Parathyroid adenoma (tissue), 2 donors: Measurements from ENCODE around the gene JAK1.

Experiments used
- H2AFZ ChIP-seq: fragments of 300-600 bp; sonication (generic); one replicate; pipeline ENCODE4 v1.7.0; 2017; ENCODE audit warnings: antibody characterized with exemption, mild to moderate bottlenecking
- H3K27ac ChIP-seq: fragments of 300-600 bp; sonication (generic); one replicate; pipeline ENCODE4 v1.7.0; 2017
- H3K27me3 ChIP-seq: fragments of 300-600 bp; sonication (generic); one replicate; pipeline ENCODE4 v1.7.0; 2017; ENCODE audit warnings: low read length; ENCODE audit not compliant: control insufficient read depth, insufficient read depth
- H3K36me3 ChIP-seq: fragments of 300-600 bp; sonication (generic); one replicate; pipeline ENCODE4 v1.7.0; 2017; ENCODE audit warnings: low read length; ENCODE audit not compliant: control insufficient read depth, insufficient read depth
- H3K4me1 ChIP-seq: fragments of 300-600 bp; sonication (generic); one replicate; pipeline ENCODE4 v1.7.0; 2017; ENCODE audit warnings: control low read depth
- H3K4me2 ChIP-seq: fragments of 300-600 bp; sonication (generic); one replicate; pipeline ENCODE4 v1.7.0; 2017; ENCODE audit warnings: low read length
- H3K4me3 ChIP-seq: fragments of 300-600 bp; sonication (generic); one replicate; pipeline ENCODE4 v1.7.0; 2017; ENCODE audit warnings: low read depth, low read length
- H3K79me2 ChIP-seq: fragments of 300-600 bp; sonication (generic); one replicate; pipeline ENCODE4 v1.7.0; 2017; ENCODE audit warnings: control low read depth
- H3K9ac ChIP-seq: fragments of 300-600 bp; sonication (generic); one replicate; pipeline ENCODE4 v1.7.0; 2017; ENCODE audit warnings: mild to moderate bottlenecking
- H3K9me3 ChIP-seq: fragments of 300-600 bp; sonication (generic); one replicate; pipeline ENCODE4 v1.7.0; 2017; ENCODE audit warnings: low read length; ENCODE audit not compliant: control insufficient read depth
- CTCF ChIP-seq: fragments of 300-600 bp; sonication (generic); IDR thresholded peaks from one replicate; pipeline ENCODE4 v1.7.0; 2017; ENCODE audit warnings: antibody characterized with exemption, mild to moderate bottlenecking
- donor health status: primary hyperparathyroidism.

JAK1 gene

DNA sequence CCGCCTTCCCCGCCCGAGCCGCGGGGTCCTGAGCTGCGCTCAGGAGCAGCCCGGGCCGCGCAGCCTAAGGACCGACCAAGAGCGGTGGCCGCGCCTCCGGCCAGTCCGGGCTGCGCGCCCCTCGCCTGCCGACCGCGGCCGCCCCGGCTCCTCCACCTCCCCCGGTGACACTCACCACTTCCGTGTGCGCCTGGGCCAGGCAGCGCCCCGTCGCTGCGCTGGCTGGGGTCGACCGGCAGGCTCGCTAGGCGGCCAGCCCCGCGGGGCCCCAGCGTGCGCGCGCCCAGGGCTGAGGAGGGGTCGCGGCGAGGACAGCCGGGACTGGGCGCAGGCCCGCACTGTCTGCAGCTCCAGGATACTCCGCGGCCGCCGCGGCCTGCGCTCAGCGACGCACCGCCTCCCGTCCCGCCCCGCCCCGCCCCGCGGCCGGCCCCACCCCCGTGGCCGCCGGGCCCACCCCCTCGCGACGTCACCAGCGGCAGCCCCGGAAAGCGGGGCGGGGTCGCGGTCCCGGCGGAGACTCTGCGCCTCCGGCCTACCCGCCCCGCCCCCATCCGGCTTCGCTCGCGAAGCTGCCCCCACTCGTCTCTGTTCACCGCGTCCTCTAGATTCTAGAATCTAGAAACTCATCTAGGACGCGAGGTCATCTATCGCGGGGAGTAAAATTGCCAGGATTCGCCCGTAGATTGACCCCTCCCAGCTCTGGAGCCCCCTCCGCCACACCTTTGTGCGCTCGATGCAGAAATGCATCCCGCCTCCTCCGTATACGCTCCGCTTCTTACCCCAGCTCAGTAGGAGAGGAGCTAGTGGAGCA is at the start of gene JAK1:
TSS of gene JAK1 (minus strand) at position 392 of the 814 bp plus-strand sequence. CDS start 80,285 bp downstream, outside the sequence.
- Histone ChIP-seq H3K27ac (peak within 1 kb of the TSS; percentile 82), H3K36me3 (no peaks in the 10 kb centered on the region), H3K4me2 (peak within 1 kb of the TSS; percentile 85), H3K9ac (peak within 1 kb of the TSS; percentile 53), H3K4me1 (peaks cover 12% of the 10 kb centered on the region), H2AFZ (peak within 1 kb of the TSS; percentile 89), H3K27me3 (no peaks in the 10 kb centered on the region), H3K9me3 (no peaks in the 10 kb centered on the region), H3K4me3 (peak within 1 kb of the TSS; percentile 86), H3K79me2 (peaks cover 13% of the 10 kb centered on the region)
- no peak for TF ChIP-seq CTCF

- Histone ChIP-seq H3K4me3 (no peak overlapping the region), H3K79me2 (no peaks in the 10 kb centered on the region)
- TF ChIP-seq CTCF = no peak
Measured at GRCh38 chr1:65014321-65014720, 48.0 kb upstream of the JAK1 start.

DNA sequence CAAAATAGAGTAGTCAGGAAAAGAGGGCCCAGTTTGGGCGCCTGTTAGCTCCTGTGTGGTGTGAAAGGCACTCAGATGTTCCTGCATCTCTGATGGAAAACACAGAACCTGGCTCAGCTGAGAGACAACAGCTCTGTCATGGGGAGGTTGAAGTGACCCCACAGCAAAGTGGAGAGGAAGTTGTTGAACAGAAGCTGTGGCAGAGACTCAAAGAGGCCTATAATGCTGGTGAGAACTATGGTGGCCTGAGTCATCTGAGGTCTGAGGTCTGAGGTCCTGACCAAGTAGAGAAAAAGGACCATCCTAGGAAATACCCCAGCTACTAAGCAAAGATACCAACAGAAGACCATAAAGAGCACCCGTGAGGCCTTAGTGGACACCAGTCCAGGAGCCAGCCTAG is 45.6 kb upstream of the JAK1 start:
- Histone ChIP-seq H3K36me3 (no peaks in the 10 kb centered on the region), H3K9me3 (no peaks in the 10 kb centered on the region), H3K27ac (no peak overlapping the region), H2AFZ (no peak overlapping the region), H3K27me3 (no peaks in the 10 kb centered on the region), H3K4me1 (no peaks in the 10 kb centered on the region), H3K4me2 (no peak overlapping the region), H3K4me3 (no peak overlapping the region), H3K9ac (no peak overlapping the region), H3K79me2 (no peaks in the 10 kb centered on the region)
- no peak for TF ChIP-seq CTCF

More at GRCh38 chr1:65014321-65014720, 48.0 kb upstream of the JAK1 start:
- Histone ChIP-seq H3K4me1 (no peaks in the 10 kb centered on the region), H2AFZ (no peak overlapping the region), H3K9ac (no peak overlapping the region), H3K9me3 (no peaks in the 10 kb centered on the region), H3K27ac (no peak overlapping the region), H3K4me2 (no peak overlapping the region), H3K36me3 (no peaks in the 10 kb centered on the region), H3K27me3 (no peaks in the 10 kb centered on the region)

DNA sequence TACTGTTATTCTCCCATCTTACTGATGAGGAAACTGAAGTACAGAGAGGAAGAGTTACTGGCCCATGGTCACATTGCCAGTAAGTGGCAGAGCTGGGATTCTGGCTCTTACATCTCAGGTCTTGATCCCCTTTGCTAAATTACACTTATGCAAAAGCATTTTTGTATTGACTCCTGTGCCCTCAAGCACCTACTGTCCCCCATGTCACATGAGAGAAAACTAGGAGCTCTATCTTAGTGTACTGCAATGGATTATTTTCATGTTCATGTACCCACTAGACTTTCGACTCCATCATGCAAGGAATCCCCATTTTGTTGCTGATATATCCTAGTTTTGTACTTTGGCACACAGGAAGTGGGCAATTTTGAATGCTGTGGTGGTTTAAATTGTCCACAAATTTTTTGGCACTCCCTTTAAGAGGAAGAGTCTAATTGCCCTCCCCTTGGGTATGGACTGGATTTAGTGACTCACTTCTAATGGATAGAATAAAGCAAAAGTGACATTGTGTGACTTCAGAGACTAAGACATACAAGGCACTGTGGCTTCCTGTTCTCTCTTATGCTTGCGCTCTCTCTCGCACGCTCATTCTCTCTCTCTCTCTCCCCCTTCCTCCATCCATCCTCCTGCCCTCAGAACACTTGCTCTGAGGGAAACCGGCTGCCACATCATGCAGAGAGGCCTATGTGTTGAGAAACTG is 43.5 kb upstream of the JAK1 start:
- Histone ChIP-seq H3K4me3 (no peak overlapping the region), H3K4me2 (no peak overlapping the region), H3K27me3 (no peaks in the 10 kb centered on the region), H3K9me3 (no peaks in the 10 kb centered on the region), H3K79me2 (no peaks in the 10 kb centered on the region), H2AFZ (no peak overlapping the region), H3K4me1 (no peaks in the 10 kb centered on the region), H3K9ac (no peak overlapping the region), H3K27ac (no peak overlapping the region), H3K36me3 (no peaks in the 10 kb centered on the region)
- TF ChIP-seq CTCF = no peak
